ENCODE measurements around the gene TECRL.

TECRL gene

GRCh38 chr4:64326507-64326906, 82.7 kb downstream of the TECRL start:
- DNase-seq = no peak

DNA sequence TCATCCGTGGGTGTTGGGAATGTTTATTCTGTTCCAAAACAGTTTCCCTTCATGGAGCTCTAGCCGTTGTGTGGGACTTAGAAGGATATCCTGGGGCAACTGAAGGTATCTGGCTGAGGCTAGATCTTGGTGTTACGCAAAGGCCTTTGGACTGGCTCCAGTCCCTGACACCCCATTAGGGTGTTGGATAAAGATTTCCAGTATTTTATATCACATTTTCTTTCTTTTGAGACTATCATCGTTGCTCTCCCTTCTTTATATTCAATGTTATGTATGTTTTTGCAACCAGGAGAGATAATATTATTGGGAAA, 103.0 kb downstream of the TECRL start:
- no peak for DNase-seq

DNA sequence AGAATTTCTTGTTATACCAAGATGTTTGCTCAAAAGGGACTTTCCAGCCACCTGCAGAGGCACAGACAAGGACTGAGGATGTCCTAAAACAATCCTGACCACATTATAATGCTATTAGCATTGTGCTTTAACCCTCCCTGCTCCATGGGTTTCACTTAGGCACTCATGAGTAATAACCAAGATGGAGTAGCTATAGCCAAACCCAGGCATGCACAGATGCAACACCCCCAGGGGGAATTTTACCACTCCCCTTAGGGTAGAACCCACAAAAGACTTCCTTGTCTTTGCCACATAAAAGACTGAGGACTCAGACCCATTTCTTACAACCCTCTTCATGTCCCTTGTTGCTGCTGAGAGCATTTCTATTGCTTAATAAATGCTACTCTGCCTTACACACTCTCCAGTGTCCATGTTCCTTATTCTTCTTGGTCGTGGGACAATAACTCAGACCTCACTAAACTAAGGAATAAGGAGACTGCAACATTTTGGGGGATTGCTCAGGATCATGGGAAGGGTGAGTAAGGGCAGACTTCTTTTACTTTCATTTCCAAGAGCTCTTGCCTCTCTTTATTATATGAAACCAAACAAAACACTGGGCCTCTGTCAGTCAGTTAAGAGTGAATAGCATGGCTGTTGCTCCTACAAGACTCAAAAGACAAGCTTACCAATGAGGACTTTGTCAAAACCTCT, 103.5 kb downstream of the TECRL start:
- no peak for DNase-seq

GRCh38 chr4:64272432-64272831, 136.8 kb downstream of the TECRL start:
- peak in 1 of 2 experiments; percentile 1 for DNase-seq

- DNase-seq = peak in 1 of 2 experiments; percentile 36
Measured at GRCh38 chr4:64271601-64272081, 137.6 kb downstream of the TECRL start.

DNA sequence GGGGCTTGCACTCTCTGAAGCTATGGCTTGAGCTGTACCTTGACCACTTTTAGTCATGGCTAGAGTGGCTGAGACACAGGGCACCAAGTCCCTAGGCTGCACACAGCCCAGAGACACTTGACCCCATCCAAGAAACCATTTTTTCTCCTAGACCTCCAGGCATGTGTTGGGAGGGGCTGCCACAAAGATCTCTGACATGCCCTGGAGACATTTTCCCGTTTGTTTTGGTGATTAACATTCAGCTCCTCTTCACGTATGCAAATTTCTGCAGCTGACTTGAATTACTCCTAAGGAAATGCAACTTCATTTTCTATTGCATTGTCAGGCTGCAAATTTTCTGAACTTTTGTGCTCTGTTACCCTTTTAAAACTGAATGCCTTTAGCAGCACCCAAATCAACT, 142.6 kb downstream of the TECRL start:
- peak in 1 of 2 experiments; percentile 10 for DNase-seq

- no peak for DNase-seq
Measured at GRCh38 chr4:64266263-64266662, 143.0 kb downstream of the TECRL start.

- DNase-seq = no peak
Measured at GRCh38 chr4:64251781-64252180, 157.5 kb downstream of the TECRL start.

GRCh38 chr4:64250488-64250887, 158.8 kb downstream of the TECRL start:
- no peak for DNase-seq

DNA sequence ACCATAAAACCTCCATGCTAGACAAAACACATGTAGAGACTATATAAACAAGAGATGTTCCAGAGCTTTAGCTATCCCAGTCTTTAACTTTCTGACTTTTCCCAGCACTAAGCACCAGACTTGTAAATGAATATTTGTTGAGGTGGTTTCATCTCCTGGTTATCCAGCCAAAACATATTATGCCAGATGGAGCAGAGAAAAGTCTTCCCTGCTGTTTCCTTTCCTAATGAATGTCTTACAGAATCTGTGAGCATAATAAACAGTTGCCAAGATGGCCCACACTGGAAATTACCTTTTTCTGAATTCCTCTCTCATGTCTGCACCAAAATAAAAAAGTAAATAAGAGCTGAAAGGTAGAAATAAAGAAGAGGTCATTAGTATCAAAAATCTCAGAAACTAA, 159.2 kb downstream of the TECRL start:
- no peak for DNase-seq

GRCh38 chr4:64248186-64248585, 161.1 kb downstream of the TECRL start:
- DNase-seq = no peak

DNA sequence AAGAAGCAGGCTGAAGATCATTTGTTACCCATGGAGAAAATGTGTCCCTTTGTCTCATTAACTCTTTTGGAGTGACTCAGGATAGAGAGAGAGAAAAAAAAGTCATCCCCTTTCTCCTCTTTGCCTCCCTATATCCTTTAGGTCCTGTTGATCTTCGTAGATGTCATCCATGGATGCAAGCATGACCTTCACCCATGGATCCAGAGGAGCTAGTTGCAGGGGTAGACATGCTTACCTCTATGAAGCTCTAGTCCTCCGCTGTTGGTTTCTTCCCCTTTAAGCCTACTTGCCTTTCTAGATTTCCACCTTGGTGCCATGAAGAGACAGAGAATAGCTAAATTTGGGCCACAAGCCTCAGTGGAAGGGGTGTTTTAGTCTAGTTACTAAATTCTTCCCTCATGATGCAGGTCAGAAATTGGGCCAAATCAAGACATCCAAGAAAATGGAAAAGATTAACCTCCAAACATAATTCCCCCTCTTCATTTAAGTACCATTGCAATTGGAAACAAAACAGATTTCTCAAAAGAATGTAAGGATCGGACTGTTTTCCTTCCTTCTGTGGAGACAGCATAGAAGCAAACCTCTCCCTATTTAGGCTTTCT, 178.4 kb downstream of the TECRL start:
- DNase-seq = no peak

Measured in NCI-H526 (cell line).